Stimulated activated effector memory CD8-positive, alpha-beta T cell treated with anti-CD3 and anti-CD28 coated beads, Interleukin-12 subunit alpha, Interleukin-12 subunit beta, amount 100 ng/mL, for 72 hours (primary cell): ENCODE results near the gene EID3.

Source experiments
- ATAC-seq: fragments of 150-1000 bp; cut with Tn5 transposase; 2 replicates; pipeline ENCODE4 v1.10.0; 2021
- DNase-seq, 2 donors: peaks; one replicate each; pipeline ENCODE4 v3.0.0; 2021 to 2022; ENCODE audit warnings: low spot score in 2 of 2
- H3K27ac Mint-ChIP-seq: one replicate; pipeline ENCODE4 v1.8.0; 2022; ENCODE audit warnings: mild to moderate bottlenecking, mixed read lengths
- H3K36me3 Mint-ChIP-seq: one replicate; pipeline ENCODE4 v1.8.0; 2022; ENCODE audit warnings: mild to moderate bottlenecking, mixed read lengths
- H3K4me1 Mint-ChIP-seq: one replicate; pipeline ENCODE4 v1.8.0; 2022; ENCODE audit warnings: mixed read lengths
- H3K4me3 Mint-ChIP-seq: one replicate; pipeline ENCODE4 v1.8.0; 2022; ENCODE audit warnings: mild to moderate bottlenecking, mixed read lengths
- H3K9me3 Mint-ChIP-seq: one replicate; pipeline ENCODE4 v1.8.0; 2022; ENCODE audit warnings: mixed read lengths

The EID3 gene

GRCh38 chr12:104333692-104334255, 30.2 kb downstream of the EID3 start:
- Mint-ChIP-seq H3K4me3 (no peak overlapping the region), H3K4me1 (no peaks in the 10 kb centered on the region), H3K27ac (no peak overlapping the region), H3K9me3 (no peaks in the 10 kb centered on the region), H3K36me3 (peaks cover 100% of the 10 kb centered on the region)
- DNase-seq (no peak), ATAC-seq (no peak)

- H3K27ac Mint-ChIP-seq, result no peak overlapping the region
- no peaks in the 10 kb centered on the region for H3K9me3 Mint-ChIP-seq
- no peak overlapping the region for H3K4me3 Mint-ChIP-seq
- no peaks in the 10 kb centered on the region for H3K4me1 Mint-ChIP-seq
- DNase-seq (no peak), ATAC-seq (no peak)
- peaks cover 100% of the 10 kb centered on the region for H3K36me3 Mint-ChIP-seq
Observed at GRCh38 chr12:104334581-104334980, 31.0 kb downstream of the EID3 start.

GRCh38 chr12:104336115-104336514, 32.6 kb downstream of the EID3 start:
- Mint-ChIP-seq H3K4me1 (no peaks in the 10 kb centered on the region), H3K27ac (no peak overlapping the region), H3K4me3 (no peak overlapping the region), H3K36me3 (peaks cover 100% of the 10 kb centered on the region), H3K9me3 (no peaks in the 10 kb centered on the region)
- no peak for DNase-seq
- no peak for ATAC-seq

GRCh38 chr12:104337030-104337558, 33.6 kb downstream of the EID3 start:
- H3K9me3 Mint-ChIP-seq, result no peaks in the 10 kb centered on the region
- H3K4me1 Mint-ChIP-seq, result no peaks in the 10 kb centered on the region
- DNase-seq (no peak), ATAC-seq (no peak)
- peaks cover 100% of the 10 kb centered on the region for H3K36me3 Mint-ChIP-seq
- no peak overlapping the region for H3K4me3 Mint-ChIP-seq
- no peak overlapping the region for H3K27ac Mint-ChIP-seq

- Mint-ChIP-seq H3K36me3 (peaks cover 100% of the 10 kb centered on the region), H3K27ac (no peak overlapping the region), H3K9me3 (no peaks in the 10 kb centered on the region), H3K4me1 (peaks cover 5% of the 10 kb centered on the region), H3K4me3 (no peak overlapping the region)
- DNase-seq, result no peak
- ATAC-seq, result no peak
Observed at GRCh38 chr12:104339663-104340062, 36.1 kb downstream of the EID3 start.

GRCh38 chr12:104340177-104340576, 36.6 kb downstream of the EID3 start:
- DNase-seq (no peak), ATAC-seq (no peak)
- peaks cover 100% of the 10 kb centered on the region for H3K36me3 Mint-ChIP-seq
- H3K4me3 Mint-ChIP-seq, result no peak overlapping the region
- H3K9me3 Mint-ChIP-seq, result no peaks in the 10 kb centered on the region
- H3K27ac Mint-ChIP-seq, result no peak overlapping the region
- peaks cover 5% of the 10 kb centered on the region for H3K4me1 Mint-ChIP-seq

- peaks cover 5% of the 10 kb centered on the region for H3K4me1 Mint-ChIP-seq
- H3K36me3 Mint-ChIP-seq, result peaks cover 100% of the 10 kb centered on the region
- ATAC-seq (no peak), DNase-seq (no peak)
- no peak overlapping the region for H3K4me3 Mint-ChIP-seq
- H3K9me3 Mint-ChIP-seq, result no peaks in the 10 kb centered on the region
- H3K27ac Mint-ChIP-seq, result peak overlapping the region; percentile 23
Observed at GRCh38 chr12:104340925-104341611, 37.5 kb downstream of the EID3 start.

GRCh38 chr12:104342147-104342546, 38.6 kb downstream of the EID3 start:
- ATAC-seq, result no peak
- H3K27ac Mint-ChIP-seq, result peak overlapping the region; percentile 24
- no peak overlapping the region for H3K4me3 Mint-ChIP-seq
- peaks cover 100% of the 10 kb centered on the region for H3K36me3 Mint-ChIP-seq
- no peak for DNase-seq
- peaks cover 5% of the 10 kb centered on the region for H3K4me1 Mint-ChIP-seq
- no peaks in the 10 kb centered on the region for H3K9me3 Mint-ChIP-seq

- Mint-ChIP-seq H3K4me1 (peaks cover 5% of the 10 kb centered on the region), H3K27ac (peak overlapping the region; percentile 24), H3K36me3 (peaks cover 100% of the 10 kb centered on the region), H3K9me3 (no peaks in the 10 kb centered on the region), H3K4me3 (no peak overlapping the region)
- no peak for DNase-seq
- ATAC-seq, result no peak
Observed at GRCh38 chr12:104342635-104343249, 39.2 kb downstream of the EID3 start.

- Mint-ChIP-seq H3K36me3 (peaks cover 100% of the 10 kb centered on the region), H3K4me3 (no peak overlapping the region), H3K9me3 (no peaks in the 10 kb centered on the region), H3K27ac (peak overlapping the region; percentile 15), H3K4me1 (peaks cover 5% of the 10 kb centered on the region)
- ATAC-seq (no peak), DNase-seq (no peak)
Observed at GRCh38 chr12:104344682-104345081, 41.1 kb downstream of the EID3 start.

- Mint-ChIP-seq H3K4me3 (no peak overlapping the region), H3K27ac (no peak overlapping the region), H3K9me3 (no peaks in the 10 kb centered on the region), H3K36me3 (peaks cover 100% of the 10 kb centered on the region), H3K4me1 (peaks cover 5% of the 10 kb centered on the region)
- ATAC-seq, result no peak
- no peak for DNase-seq
Observed at GRCh38 chr12:104345234-104346066, 41.9 kb downstream of the EID3 start.

GRCh38 chr12:104347374-104348075, 44.0 kb downstream of the EID3 start:
- Mint-ChIP-seq H3K27ac (no peak overlapping the region), H3K36me3 (peaks cover 100% of the 10 kb centered on the region), H3K4me3 (no peak overlapping the region), H3K9me3 (no peaks in the 10 kb centered on the region), H3K4me1 (peaks cover 5% of the 10 kb centered on the region)
- ATAC-seq (no peak), DNase-seq (no peak)

GRCh38 chr12:104348283-104348993, 44.9 kb downstream of the EID3 start:
- Mint-ChIP-seq H3K4me3 (no peak overlapping the region), H3K36me3 (peaks cover 100% of the 10 kb centered on the region), H3K9me3 (no peaks in the 10 kb centered on the region), H3K27ac (no peak overlapping the region), H3K4me1 (no peaks in the 10 kb centered on the region)
- peak in 1 of 2 donors; percentile 38 for DNase-seq
- no peak for ATAC-seq

- no peak overlapping the region for H3K27ac Mint-ChIP-seq
- no peak for ATAC-seq
Observed at GRCh38 chr12:104348994-104349494, 45.5 kb downstream of the EID3 start.

More at GRCh38 chr12:104348994-104349494, 45.5 kb downstream of the EID3 start:
- H3K9me3 Mint-ChIP-seq, result no peaks in the 10 kb centered on the region
- H3K4me3 Mint-ChIP-seq, result no peak overlapping the region
- DNase-seq, result no peak
- H3K36me3 Mint-ChIP-seq, result peaks cover 97% of the 10 kb centered on the region
- no peaks in the 10 kb centered on the region for H3K4me1 Mint-ChIP-seq
